IPS-15b (cell line): ENCODE data around the gene DNAI7.

Source experiments
- H3K27me3 ChIP-seq: one replicate; pipeline ENCODE4 v1.6.1; 2013; ENCODE audit warnings: low read length; ENCODE audit not compliant: control insufficient read depth, insufficient read depth
- H3K36me3 ChIP-seq: one replicate; pipeline ENCODE4 v1.6.1; 2013; ENCODE audit warnings: low read length; ENCODE audit not compliant: control insufficient read depth, insufficient read depth
- H3K4me1 ChIP-seq: one replicate; pipeline ENCODE4 v1.6.1; 2013; ENCODE audit warnings: mild to moderate bottlenecking, low read length; ENCODE audit not compliant: control insufficient read depth, insufficient read depth
- H3K4me3 ChIP-seq: one replicate; pipeline ENCODE4 v1.5.1; 2013; ENCODE audit warnings: low read depth, low read length
- H3K9ac ChIP-seq: one replicate; pipeline ENCODE4 v1.6.1; 2013; ENCODE audit warnings: low read depth, mild to moderate bottlenecking, low read length
- H3K9me3 ChIP-seq: one replicate; pipeline ENCODE4 v1.6.1; 2013; ENCODE audit warnings: mild to moderate bottlenecking, low read length; ENCODE audit not compliant: control insufficient read depth, insufficient read depth

Gene DNAI7

GRCh38 chr12:25121916-25122315 is 73.0 kb downstream of the DNAI7 start:
- Histone ChIP-seq H3K4me3 (no peak overlapping the region), H3K9me3 (no peaks in the 10 kb centered on the region), H3K9ac (no peak overlapping the region), H3K27me3 (no peaks in the 10 kb centered on the region), H3K4me1 (no peaks in the 10 kb centered on the region), H3K36me3 (no peaks in the 10 kb centered on the region)

- Histone ChIP-seq H3K36me3 (no peaks in the 10 kb centered on the region), H3K4me3 (no peak overlapping the region), H3K9me3 (no peaks in the 10 kb centered on the region), H3K27me3 (no peaks in the 10 kb centered on the region), H3K4me1 (no peaks in the 10 kb centered on the region), H3K9ac (no peak overlapping the region)
Measured at GRCh38 chr12:25121110-25121509, 73.8 kb downstream of the DNAI7 start.

- H3K4me1 ChIP-seq: no peaks in the 10 kb centered on the region
- no peak overlapping the region for H3K4me3 ChIP-seq
- H3K36me3 ChIP-seq: no peaks in the 10 kb centered on the region
- no peaks in the 10 kb centered on the region for H3K27me3 ChIP-seq
- H3K9me3 ChIP-seq: no peaks in the 10 kb centered on the region
- H3K9ac ChIP-seq: no peak overlapping the region
Measured at GRCh38 chr12:25119020-25119419, 75.9 kb downstream of the DNAI7 start.

- Histone ChIP-seq H3K27me3 (no peaks in the 10 kb centered on the region), H3K36me3 (no peaks in the 10 kb centered on the region), H3K4me1 (no peaks in the 10 kb centered on the region), H3K9me3 (no peaks in the 10 kb centered on the region), H3K9ac (no peak overlapping the region), H3K4me3 (no peak overlapping the region)
Measured at GRCh38 chr12:25115677-25116076, 79.3 kb downstream of the DNAI7 start.

- no peaks in the 10 kb centered on the region for H3K4me1 ChIP-seq
- no peaks in the 10 kb centered on the region for H3K36me3 ChIP-seq
- H3K27me3 ChIP-seq: no peaks in the 10 kb centered on the region
- H3K9me3 ChIP-seq: no peaks in the 10 kb centered on the region
- no peak overlapping the region for H3K9ac ChIP-seq
- H3K4me3 ChIP-seq: no peak overlapping the region
Measured at GRCh38 chr12:25113651-25114050, 81.3 kb downstream of the DNAI7 start.

GRCh38 chr12:25110260-25110659 is 84.7 kb downstream of the DNAI7 start:
- Histone ChIP-seq H3K36me3 (no peaks in the 10 kb centered on the region), H3K9me3 (no peaks in the 10 kb centered on the region), H3K27me3 (no peaks in the 10 kb centered on the region), H3K4me1 (no peaks in the 10 kb centered on the region), H3K4me3 (no peak overlapping the region), H3K9ac (no peak overlapping the region)

GRCh38 chr12:25107920-25108319 is 87.0 kb downstream of the DNAI7 start:
- H3K4me3 ChIP-seq: no peak overlapping the region
- H3K9me3 ChIP-seq: no peaks in the 10 kb centered on the region
- no peaks in the 10 kb centered on the region for H3K4me1 ChIP-seq
- no peak overlapping the region for H3K9ac ChIP-seq
- H3K27me3 ChIP-seq: no peaks in the 10 kb centered on the region
- no peaks in the 10 kb centered on the region for H3K36me3 ChIP-seq

- Histone ChIP-seq H3K4me1 (no peaks in the 10 kb centered on the region), H3K9ac (no peak overlapping the region), H3K4me3 (no peak overlapping the region), H3K36me3 (no peaks in the 10 kb centered on the region), H3K9me3 (no peaks in the 10 kb centered on the region), H3K27me3 (no peaks in the 10 kb centered on the region)
Measured at GRCh38 chr12:25106818-25107217, 88.1 kb downstream of the DNAI7 start.

- Histone ChIP-seq H3K9ac (no peak overlapping the region), H3K36me3 (no peaks in the 10 kb centered on the region), H3K9me3 (no peaks in the 10 kb centered on the region), H3K27me3 (no peaks in the 10 kb centered on the region), H3K4me1 (peaks cover 2% of the 10 kb centered on the region), H3K4me3 (no peak overlapping the region)
Measured at GRCh38 chr12:25102402-25102801, 92.6 kb downstream of the DNAI7 start.

- Histone ChIP-seq H3K9me3 (no peaks in the 10 kb centered on the region), H3K4me1 (peaks cover 2% of the 10 kb centered on the region), H3K4me3 (no peak overlapping the region), H3K27me3 (no peaks in the 10 kb centered on the region), H3K36me3 (no peaks in the 10 kb centered on the region), H3K9ac (no peak overlapping the region)
Measured at GRCh38 chr12:25101092-25101445, 93.9 kb downstream of the DNAI7 start.

- Histone ChIP-seq H3K4me1 (peaks cover 2% of the 10 kb centered on the region), H3K9ac (no peak overlapping the region), H3K27me3 (no peaks in the 10 kb centered on the region), H3K4me3 (no peak overlapping the region), H3K9me3 (no peaks in the 10 kb centered on the region), H3K36me3 (no peaks in the 10 kb centered on the region)
Measured at GRCh38 chr12:25100194-25101091, 94.5 kb downstream of the DNAI7 start.

GRCh38 chr12:25099010-25099409 is 96.0 kb downstream of the DNAI7 start:
- no peaks in the 10 kb centered on the region for H3K9me3 ChIP-seq
- H3K9ac ChIP-seq: no peak overlapping the region
- no peaks in the 10 kb centered on the region for H3K36me3 ChIP-seq
- H3K4me3 ChIP-seq: no peak overlapping the region
- H3K4me1 ChIP-seq: peaks cover 2% of the 10 kb centered on the region
- H3K27me3 ChIP-seq: no peaks in the 10 kb centered on the region
